T-helper 2 cell (primary cell): ENCODE data around the gene DNHD1.

Source experiments
- DNase-seq, 5 experiments: peaks; one replicate each; pipeline versions ENCODE4 v3.0.0 to v3.0.0-alpha.2; 2012 to 2022

Gene DNHD1

GRCh38 chr11:6565325-6565724, 68.2 kb downstream of the DNHD1 start:
- DNase-seq, result no peak

GRCh38 chr11:6565988-6566703, 69.1 kb downstream of the DNHD1 start:
- no peak for DNase-seq

GRCh38 chr11:6566704-6567370, 69.8 kb downstream of the DNHD1 start:
- DNase-seq, result no peak

- no peak for DNase-seq
Observed at GRCh38 chr11:6567371-6567745, 70.3 kb downstream of the DNHD1 start.

GRCh38 chr11:6568191-6568918, 71.3 kb downstream of the DNHD1 start:
- no peak for DNase-seq

- no peak for DNase-seq
Observed at GRCh38 chr11:6569706-6570105, 72.6 kb downstream of the DNHD1 start.

- DNase-seq, result no peak
Observed at GRCh38 chr11:6570691-6571427, 73.8 kb downstream of the DNHD1 start.

- no peak for DNase-seq
Observed at GRCh38 chr11:6571434-6572008, 74.4 kb downstream of the DNHD1 start.

- no peak for DNase-seq
Observed at GRCh38 chr11:6572215-6572614, 75.1 kb downstream of the DNHD1 start.

- no peak for DNase-seq
Observed at GRCh38 chr11:6574816-6575715, 78.0 kb downstream of the DNHD1 start.

GRCh38 chr11:6576471-6577373, 79.6 kb downstream of the DNHD1 start:
- no peak for DNase-seq

GRCh38 chr11:6578134-6578533, 81.1 kb downstream of the DNHD1 start:
- no peak for DNase-seq

- DNase-seq, result no peak
Observed at GRCh38 chr11:6579681-6580080, 82.6 kb downstream of the DNHD1 start.

- no peak for DNase-seq
Observed at GRCh38 chr11:6583584-6583983, 86.5 kb downstream of the DNHD1 start.

- DNase-seq, result no peak
Observed at GRCh38 chr11:6584528-6584927, 87.4 kb downstream of the DNHD1 start.

GRCh38 chr11:6586434-6587359, 89.6 kb downstream of the DNHD1 start:
- no peak for DNase-seq

GRCh38 chr11:6587360-6587953, 90.4 kb downstream of the DNHD1 start:
- no peak for DNase-seq

GRCh38 chr11:6588018-6588417, 90.9 kb downstream of the DNHD1 start:
- DNase-seq, result no peak

GRCh38 chr11:6594142-6594768, 97.2 kb downstream of the DNHD1 start:
- DNase-seq, result no peak
